PC-9 (cell line): Measurements from ENCODE around the gene ABHD5. TPM values are rescaled to one million over a fixed set of nuclear protein-coding genes. Genes with fewer than 3 reads are reported as not detected.

ENCODE experiments used
- BruUV-seq: library from RNA; stranded (reverse); fragments of 400-500 nt; replicated peaks from 2 replicates; lab custom pipeline; 2021; lab: Mats Ljungman, UMichigan
- CTCF ChIA-PET: fragments of 300-600 bp; sonication (Branson Sonifier 250); formaldehyde crosslinking; loops from one replicate; lab custom pipeline; 2022; ENCODE audit warnings: antibody characterized with exemption; lab: Charles Lee
- POLR2A ChIA-PET: fragments of 300-600 bp; sonication (Branson Sonifier 250); formaldehyde crosslinking; loops from one replicate; lab custom pipeline; 2022; ENCODE audit warnings: antibody characterized with exemption; ENCODE audit not compliant: unreplicated experiment; lab: Charles Lee
- DNase-seq, 2 experiments: peaks; one replicate each; pipeline versions ENCODE4 v3.0.0 to v3.0.0-alpha.2; 2015 to 2022; ENCODE audit warnings: mixed read lengths in 1 of 2
- H2AFZ ChIP-seq: fragments of 200-600 bp; sonication (generic); 2 replicates; pipeline ENCODE4 v1.8.1; 2017; ENCODE audit warnings: antibody characterized with exemption
- H3F3A ChIP-seq: fragments of 200-600 bp; sonication (generic); 2 replicates; pipeline ENCODE4 v1.8.1; 2017; ENCODE audit warnings: antibody characterized with exemption, mild to moderate bottlenecking, low read depth; ENCODE audit not compliant: insufficient read depth
- H3K27ac ChIP-seq: fragments of 200-600 bp; sonication (generic); 2 replicates; pipeline ENCODE4 v1.6.1; 2016; ENCODE audit warnings: mixed run types
- H3K27me3 ChIP-seq: fragments of 200-600 bp; sonication (generic); 2 replicates; pipeline ENCODE4 v1.6.1; 2016; ENCODE audit warnings: low read depth, mixed run types; ENCODE audit not compliant: insufficient read depth
- H3K36me3 ChIP-seq: fragments of 200-600 bp; sonication (generic); 2 replicates; pipeline ENCODE4 v1.6.1; 2016; ENCODE audit warnings: low read depth, mixed run types
- H3K4me1 ChIP-seq: fragments of 200-600 bp; sonication (generic); replicated peaks from 2 replicates; pipeline ENCODE4 v1.6.1; 2016; ENCODE audit warnings: mixed run types; ENCODE audit not compliant: insufficient read depth
- H3K4me2 ChIP-seq: fragments of 200-600 bp; sonication (generic); 2 replicates; pipeline ENCODE4 v1.6.1; 2017; ENCODE audit warnings: mixed run types
- H3K4me3 ChIP-seq: fragments of 200-600 bp; sonication (generic); 2 replicates; pipeline ENCODE4 v1.6.1; 2016; ENCODE audit warnings: mixed run types
- H3K79me2 ChIP-seq: fragments of 200-600 bp; sonication (generic); 2 replicates; pipeline ENCODE4 v1.6.1; 2017; ENCODE audit warnings: low read depth, mixed run types
- H3K9me2 ChIP-seq: fragments of 200-600 bp; sonication (generic); 2 replicates; pipeline ENCODE4 v1.8.1; 2017; ENCODE audit warnings: mild to moderate bottlenecking; ENCODE audit not compliant: insufficient read depth
- H3K9me3 ChIP-seq: fragments of 200-600 bp; sonication (generic); 2 replicates; pipeline ENCODE4 v1.8.1; 2016; ENCODE audit warnings: low read depth; ENCODE audit not compliant: insufficient read depth
- H4K20me1 ChIP-seq: fragments of 200-600 bp; sonication (generic); 2 replicates; pipeline ENCODE4 v1.8.1; 2017; ENCODE audit not compliant: insufficient read depth
- CTCF ChIP-seq: fragments of 200-600 bp; sonication (generic); conservative IDR thresholded peaks from 2 replicates; pipeline ENCODE4 v1.6.1; 2017; ENCODE audit warnings: mixed run types, antibody characterized with exemption, mild to moderate bottlenecking, moderate library complexity
- EZH2 ChIP-seq: fragments of 200-600 bp; sonication (generic); IDR thresholded peaks from 2 replicates; pipeline ENCODE4 v1.8.0; 2017; ENCODE audit warnings: antibody characterized with exemption, low read depth
- intact Hi-C: fragments of 100-400 bp; cut with micrococcal nuclease; formaldehyde crosslinking; loops from one replicate; pipeline ENCODE4 v1.10.0; 2022; ENCODE audit not compliant: unreplicated experiment
- total RNA-seq: library from RNA; stranded (reverse); gene quantifications from 2 replicates; pipeline ENCODE4 v1.2.3, GENCODE V29; 2021

Gene ABHD5
- total RNA-seq, 1 experiment from 2014 or later = 19.9 TPM

- Histone ChIP-seq H3K27ac (no peak overlapping the region), H2AFZ (no peak overlapping the region), H3K79me2 (no peaks in the 10 kb centered on the region), H3K36me3 (no peaks in the 10 kb centered on the region), H3K4me1 (no peaks in the 10 kb centered on the region), H3F3A (no peaks in the 10 kb centered on the region; the same call in 1 of the 2 replicates), H4K20me1 (no peaks in the 10 kb centered on the region), H3K4me3 (no peak overlapping the region), H3K4me2 (no peak overlapping the region), H3K9me2 (no peaks in the 10 kb centered on the region), H3K9me3 (no peaks in the 10 kb centered on the region), H3K27me3 (no peaks in the 10 kb centered on the region)
- POLR2A ChIA-PET = interaction anchor here (0.7 kb wide), 1 partner anchor 1228 kb away, joined by 30 read pairs; the partner anchor contains the start of gene VIPR1
- BruUV-seq = no TSS peak
- intact Hi-C loops = no loop called here
- DNase-seq = peak; percentile 41 to 67
- no peak for TF ChIP-seq EZH2
- TF ChIP-seq CTCF = no peak
- CTCF ChIA-PET = interaction anchor here (0.6 kb wide), 1 partner anchor 372 kb away, joined by 3 read pairs; no protein-coding TSS in a partner anchor
Observed at GRCh38 chr3:43729707-43730414, 39.1 kb downstream of the ABHD5 start.

GRCh38 chr3:43732747-43733425 lies 42.1 kb downstream of the ABHD5 start:
- Histone ChIP-seq H3K4me1 (peaks cover 9% of the 10 kb centered on the region), H3K4me2 (no peak overlapping the region), H3K4me3 (no peak overlapping the region), H4K20me1 (no peaks in the 10 kb centered on the region), H3K79me2 (no peaks in the 10 kb centered on the region), H2AFZ (no peak overlapping the region), H3F3A (peaks cover 8% of the 10 kb centered on the region; the same call in 1 of the 2 replicates), H3K9me2 (no peaks in the 10 kb centered on the region), H3K27ac (no peak overlapping the region), H3K9me3 (no peaks in the 10 kb centered on the region), H3K27me3 (no peaks in the 10 kb centered on the region), H3K36me3 (no peaks in the 10 kb centered on the region)
- intact Hi-C loops = no loop called here
- BruUV-seq = no TSS peak
- no peak for TF ChIP-seq EZH2
- TF ChIP-seq CTCF = no peak
- peak in 1 of 2 experiments; percentile 33 for DNase-seq
- ChIA-PET POLR2A (no interaction called here), CTCF (no interaction called here)

GRCh38 chr3:43733459-43734384 lies 43.0 kb downstream of the ABHD5 start:
- CTCF ChIA-PET = no interaction called here
- Histone ChIP-seq H3K9me3 (no peaks in the 10 kb centered on the region), H3F3A (peaks cover 8% of the 10 kb centered on the region; the same call in 1 of the 2 replicates), H4K20me1 (no peaks in the 10 kb centered on the region), H3K27me3 (no peaks in the 10 kb centered on the region), H3K9me2 (no peaks in the 10 kb centered on the region), H3K27ac (no peak overlapping the region), H2AFZ (no peak overlapping the region), H3K36me3 (no peaks in the 10 kb centered on the region), H3K4me1 (peaks cover 14% of the 10 kb centered on the region), H3K4me3 (no peak overlapping the region), H3K4me2 (no peak overlapping the region), H3K79me2 (no peaks in the 10 kb centered on the region)
- POLR2A ChIA-PET = interaction anchor here (0.6 kb wide), 1 partner anchor 86 kb away, joined by 3 read pairs; no protein-coding TSS in a partner anchor
- no TSS peak for BruUV-seq
- TF ChIP-seq EZH2 (no peak), CTCF (no peak)
- no peak for DNase-seq
- intact Hi-C loops = no loop called here
